HCT116 (cell line): ENCODE measurements around the gene TMEM132C. TPM values are rescaled to one million over a fixed set of nuclear protein-coding genes. Genes with fewer than 3 reads are reported as not detected.

ENCODE experiments used
- ATAC-seq: fragments of 200-7000 bp; cut with Tn5 transposase; 2 replicates; pipeline ENCODE4 v1.9.1; 2020; ENCODE audit warnings: mild to moderate bottlenecking, moderate library complexity
- BruUV-seq: library from RNA; stranded (reverse); fragments of 400-500 nt; replicated peaks from 2 replicates; lab custom pipeline; 2021; lab: Mats Ljungman, UMichigan
- CTCF ChIA-PET: fragments of 300-600 bp; sonication (Branson Sonifier 250); formaldehyde crosslinking; loops from one replicate; lab custom pipeline; 2021; ENCODE audit warnings: antibody characterized with exemption; lab: Charles Lee
- POLR2A ChIA-PET: fragments of 300-600, 350-600 bp; sonication (Branson Sonifier 250); formaldehyde crosslinking; loops from one replicate; lab custom pipeline; 2021; ENCODE audit warnings: antibody characterized with exemption; lab: Charles Lee
- RAD21 ChIA-PET, 2 experiments: fragments of 300-600 bp; sonication (Branson Sonifier 250); formaldehyde crosslinking; loops; one replicate each; lab custom pipeline; 2023; ENCODE audit warnings: low total read pairs in 2 of 2; ENCODE audit not compliant: uncharacterized antibody in 2 of 2, unreplicated experiment in 2 of 2, low non-redundant PET in 1 of 2; lab: Charles Lee
- DNase-seq: peaks from one replicate; pipeline ENCODE4 v3.0.0-alpha.2; 2010; ENCODE audit warnings: low read depth, low spot score
- H2AFZ ChIP-seq: fragments of 200-600 bp; shearing (Covaris generic), sonication (generic); 2 replicates; pipeline ENCODE4 v1.6.1; 2017; ENCODE audit warnings: low read depth, mixed run types, mixed read lengths, antibody characterized with exemption, low read length; ENCODE audit not compliant: poor library complexity, severe bottlenecking
- H3K27ac ChIP-seq: 2 replicates; pipeline ENCODE4 v1.5.1; 2012; ENCODE audit warnings: low read depth, low read length
- H3K27me3 ChIP-seq: fragments of 200-600 bp; sonication (generic); 2 replicates; pipeline ENCODE4 v1.6.1; 2016; ENCODE audit warnings: mixed run types, low read length, mixed read lengths; ENCODE audit not compliant: insufficient read depth
- H3K36me3 ChIP-seq, 2 experiments: fragments of 200-500 bp in 1 of 2; fragments of 200-600 bp in 1 of 2; sonication (Bioruptor generic) in 1 of 2; sonication (generic) in 1 of 2; 2 replicates each; pipeline versions ENCODE4 v1.5.1 to v1.6.1; 2014 to 2016; ENCODE audit warnings: low read length in 2 of 2, inconsistent platforms in 1 of 2, mixed read lengths in 1 of 2, mixed run types in 1 of 2; ENCODE audit not compliant: insufficient read depth in 2 of 2, control insufficient read depth in 1 of 2
- H3K4me1 ChIP-seq, 2 experiments: fragments of 200-600 bp in 1 of 2; sonication (generic) in 1 of 2; 2 replicates each; pipeline versions ENCODE4 v1.5.1 to v1.6.1; 2012 to 2017; ENCODE audit warnings: low read length in 2 of 2, inconsistent platforms in 1 of 2, mild to moderate bottlenecking in 1 of 2, mixed read lengths in 1 of 2, mixed run types in 1 of 2, moderate library complexity in 1 of 2; ENCODE audit not compliant: insufficient read depth in 2 of 2, control insufficient read depth in 1 of 2
- H3K4me2 ChIP-seq: fragments of 200-600 bp; sonication (generic); 2 replicates; pipeline ENCODE4 v1.6.1; 2017; ENCODE audit warnings: mixed run types, low read length, mixed read lengths
- H3K4me3 ChIP-seq, 2 experiments: fragments of 200-600 bp in 1 of 2; sonication (generic) in 1 of 2; replicated peaks in 1 of 2; 2 replicates each; pipeline ENCODE4 v1.5.1; 2011 to 2016; ENCODE audit warnings: low read length in 2 of 2, control low read depth in 1 of 2, low read depth in 1 of 2, mild to moderate bottlenecking in 1 of 2, mixed read lengths in 1 of 2, mixed run types in 1 of 2
- H3K79me2 ChIP-seq: fragments of 200-600 bp; sonication (generic); 2 replicates; pipeline ENCODE4 v1.6.1; 2017; ENCODE audit warnings: mild to moderate bottlenecking, mixed run types, low read length, moderate library complexity, mixed read lengths; ENCODE audit not compliant: insufficient read depth
- H3K9ac ChIP-seq: fragments of 200-600 bp; sonication (generic); 2 replicates; pipeline ENCODE4 v1.6.1; 2016; ENCODE audit warnings: low read length, mixed read lengths
- H3K9me2 ChIP-seq: fragments of 200-600 bp; sonication (generic), shearing (Covaris generic); 2 replicates; pipeline ENCODE4 v1.6.1; 2017; ENCODE audit warnings: mixed run types, mild to moderate bottlenecking, moderate library complexity; ENCODE audit not compliant: insufficient read depth
- H3K9me3 ChIP-seq, 2 experiments: fragments of 200-500 bp in 1 of 2; fragments of 200-600 bp in 1 of 2; sonication (Bioruptor generic) in 1 of 2; sonication (generic) in 1 of 2; 2 replicates each; pipeline ENCODE4 v1.6.1; 2014 to 2017; ENCODE audit warnings: low read length in 2 of 2, mixed read lengths in 2 of 2, inconsistent platforms in 1 of 2, low read depth in 1 of 2, mild to moderate bottlenecking in 1 of 2, mixed run types in 1 of 2, moderate library complexity in 1 of 2; ENCODE audit not compliant: control insufficient read depth in 1 of 2, insufficient read depth in 1 of 2
- H4K20me1 ChIP-seq: fragments of 200-600 bp; sonication (generic), shearing (Covaris generic); 2 replicates; pipeline ENCODE4 v1.6.1; 2017; ENCODE audit warnings: mixed run types, mild to moderate bottlenecking, moderate library complexity; ENCODE audit not compliant: insufficient read depth
- ATF3 ChIP-seq: IDR thresholded peaks from 2 replicates; pipeline ENCODE4 v1.6.1; 2012
- CBX3 ChIP-seq: IDR thresholded peaks from 2 replicates; pipeline ENCODE4 v1.6.1; 2012; ENCODE audit warnings: low read depth
- CEBPB ChIP-seq: IDR thresholded peaks from 2 replicates; pipeline ENCODE4 v1.6.1; 2012; ENCODE audit warnings: low read depth
- EGR1 ChIP-seq: IDR thresholded peaks from 2 replicates; pipeline ENCODE4 v1.6.1; 2012; ENCODE audit warnings: low read depth
- ELF1 ChIP-seq: IDR thresholded peaks from 2 replicates; pipeline ENCODE4 v1.6.1; 2012; ENCODE audit warnings: low read depth, borderline replicate concordance
- EZH2 ChIP-seq: fragments of 200-600 bp; sonication (generic); IDR thresholded peaks from 2 replicates; pipeline ENCODE4 v1.6.1; 2017; ENCODE audit warnings: antibody characterized with exemption, mixed run types
- EZH2phosphoT487 ChIP-seq: fragments of 200-600 bp; IDR thresholded peaks from 2 replicates; pipeline ENCODE4 v1.6.1; 2018; ENCODE audit warnings: antibody characterized with exemption, borderline replicate concordance
- FOSL1 ChIP-seq: IDR thresholded peaks from 2 replicates; pipeline ENCODE4 v1.6.1; 2012; ENCODE audit warnings: low read depth
- JUND ChIP-seq: IDR thresholded peaks from 2 replicates; pipeline ENCODE4 v1.6.1; 2012
- MAX ChIP-seq: IDR thresholded peaks from 2 replicates; pipeline ENCODE4 v1.6.1; 2012
- POLR2A ChIP-seq: IDR thresholded peaks from 2 replicates; pipeline ENCODE4 v1.7.0; 2011; ENCODE audit warnings: borderline replicate concordance; ENCODE audit not compliant: insufficient read depth, insufficient read length; ENCODE audit errors: extremely low read depth
- POLR2AphosphoS5 ChIP-seq: IDR thresholded peaks from 2 replicates; pipeline ENCODE4 v1.6.1; 2011; ENCODE audit warnings: mild to moderate bottlenecking, low read depth, low read length, moderate library complexity
- RAD21 ChIP-seq: IDR thresholded peaks from 2 replicates; pipeline ENCODE4 v1.6.1; 2012; ENCODE audit warnings: low read depth, mild to moderate bottlenecking
- SIN3A ChIP-seq: IDR thresholded peaks from 2 replicates; pipeline ENCODE4 v1.6.1; 2012; ENCODE audit warnings: low read depth
- SP1 ChIP-seq: IDR thresholded peaks from 2 replicates; pipeline ENCODE4 v1.6.1; 2012; ENCODE audit warnings: low read depth
- TCF7L2 ChIP-seq: IDR thresholded peaks from 2 replicates; pipeline ENCODE4 v1.7.0; 2011; ENCODE audit warnings: borderline replicate concordance, inconsistent platforms; ENCODE audit not compliant: insufficient read depth, insufficient read length; ENCODE audit errors: extremely low read depth
- ZFX ChIP-seq: fragments of 450-650 bp; IDR thresholded peaks from 2 replicates; pipeline ENCODE4 v1.6.1; 2017
- ZNF274 ChIP-seq: fragments of 200-500 bp; sonication (Bioruptor generic); IDR thresholded peaks from 2 replicates; pipeline ENCODE4 v1.6.1; 2014; ENCODE audit warnings: mild to moderate bottlenecking, low read depth, low read length, inconsistent platforms
- intact Hi-C: fragments of 100-400 bp; cut with micrococcal nuclease; formaldehyde crosslinking; loops from 2 replicates; pipeline ENCODE4 v1.10.0; 2022
- total RNA-seq: library from RNA; stranded (reverse); gene quantifications from one replicate; pipeline ENCODE4 v1.2.1, GENCODE V29; 2021; ENCODE audit not compliant: unreplicated experiment
- TF ChIP-seq, protein P1 (sequence below), 3 experiments: fragments of 200-600 bp in 1 of 3; sonication (generic) in 1 of 3; IDR thresholded peaks in 2 of 3; conservative IDR thresholded peaks in 1 of 3; 2 replicates each; pipeline ENCODE4 v1.5.1; 2012 to 2017; ENCODE audit warnings: low read depth in 2 of 3, low read length in 2 of 3, antibody characterized with exemption in 1 of 3, borderline replicate concordance in 1 of 3, control low read depth in 1 of 3, mild to moderate bottlenecking in 1 of 3, mixed read lengths in 1 of 3, mixed run types in 1 of 3, moderate library complexity in 1 of 3; ENCODE audit not compliant: insufficient read depth in 1 of 3

TMEM132C gene
- total RNA-seq, 1 experiment from 2014 or later, result not detected

DNA sequence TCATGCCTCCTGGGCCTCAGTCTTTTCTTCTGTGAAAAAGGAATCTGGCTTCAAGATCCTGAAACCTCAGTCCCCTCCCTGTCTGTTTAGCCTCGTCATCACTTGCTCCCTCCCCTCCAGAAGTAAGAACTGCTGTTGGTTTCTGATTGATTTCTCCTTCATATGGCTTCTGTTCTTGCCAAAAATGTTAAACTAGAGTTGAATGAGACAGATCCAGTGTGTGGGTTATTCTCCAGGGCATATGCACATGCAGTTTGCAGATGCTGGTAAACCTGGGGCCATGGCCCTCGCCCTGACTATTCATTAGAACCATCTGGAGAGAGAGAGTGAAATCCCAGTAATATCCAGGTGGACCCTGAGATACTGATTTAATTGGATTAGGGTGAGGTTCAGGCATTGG lies 175.1 kb downstream of the TMEM132C start:
- DNase-seq (no peak), ATAC-seq (no peak)
- Histone ChIP-seq H3K9ac (no peak overlapping the region), H3K79me2 (no peaks in the 10 kb centered on the region), H4K20me1 (no peaks in the 10 kb centered on the region), H3K4me3 (no peak overlapping the region), H3K4me2 (no peak overlapping the region), H3K27me3 (no peaks in the 10 kb centered on the region), H3K4me1 (no peaks in the 10 kb centered on the region), H3K36me3 (no peaks in the 10 kb centered on the region), H2AFZ (no peak overlapping the region), H3K9me3 (peaks cover 4 to 8% of the 10 kb centered on the region in 2 experiments; a peak in 2 of 4 replicates), H3K27ac (no peak overlapping the region), H3K9me2 (no peaks in the 10 kb centered on the region)
- POLR2A ChIA-PET, result no interaction called here
- CTCF ChIA-PET, result no interaction called here
- intact Hi-C loops, result no loop called here
- TF ChIP-seq ELF1, result no peak
- no peak for TF ChIP-seq ZNF274
- TF ChIP-seq ZFX, result no peak
- no peak for TF ChIP-seq EZH2phosphoT487
- TF ChIP-seq, protein P1, sequence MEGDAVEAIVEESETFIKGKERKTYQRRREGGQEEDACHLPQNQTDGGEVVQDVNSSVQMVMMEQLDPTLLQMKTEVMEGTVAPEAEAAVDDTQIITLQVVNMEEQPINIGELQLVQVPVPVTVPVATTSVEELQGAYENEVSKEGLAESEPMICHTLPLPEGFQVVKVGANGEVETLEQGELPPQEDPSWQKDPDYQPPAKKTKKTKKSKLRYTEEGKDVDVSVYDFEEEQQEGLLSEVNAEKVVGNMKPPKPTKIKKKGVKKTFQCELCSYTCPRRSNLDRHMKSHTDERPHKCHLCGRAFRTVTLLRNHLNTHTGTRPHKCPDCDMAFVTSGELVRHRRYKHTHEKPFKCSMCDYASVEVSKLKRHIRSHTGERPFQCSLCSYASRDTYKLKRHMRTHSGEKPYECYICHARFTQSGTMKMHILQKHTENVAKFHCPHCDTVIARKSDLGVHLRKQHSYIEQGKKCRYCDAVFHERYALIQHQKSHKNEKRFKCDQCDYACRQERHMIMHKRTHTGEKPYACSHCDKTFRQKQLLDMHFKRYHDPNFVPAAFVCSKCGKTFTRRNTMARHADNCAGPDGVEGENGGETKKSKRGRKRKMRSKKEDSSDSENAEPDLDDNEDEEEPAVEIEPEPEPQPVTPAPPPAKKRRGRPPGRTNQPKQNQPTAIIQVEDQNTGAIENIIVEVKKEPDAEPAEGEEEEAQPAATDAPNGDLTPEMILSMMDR (IDR thresholded peaks at IDR 0.05 in 2 of 3, conservative IDR thresholded peaks at IDR 0.05 in 1 of 3; ENCODE audit: borderline replicate concordance in 1 of 3, insufficient read depth in 1 of 3, low read depth in 2 of 3, low read length in 2 of 3), result no peak
- TF ChIP-seq CBX3, result no peak
- no peak for TF ChIP-seq JUND
- no peak for TF ChIP-seq CEBPB
- no peak for TF ChIP-seq EGR1
- TF ChIP-seq ATF3, result no peak
- no peak for TF ChIP-seq MAX
- TF ChIP-seq POLR2A, result no peak
- TF ChIP-seq SIN3A, result no peak
- no peak for TF ChIP-seq POLR2AphosphoS5
- TF ChIP-seq TCF7L2, result no peak
- TF ChIP-seq RAD21, result no peak
- TF ChIP-seq EZH2, result no peak
- no peak for TF ChIP-seq FOSL1
- TF ChIP-seq SP1, result no peak
- RAD21 ChIA-PET, result no interaction called here
- no TSS peak for BruUV-seq
